Ammon's horn (tissue), 1 donor: ENCODE data around the gene RUVBL2.

Experiments used
- DNase-seq: peaks from one replicate; pipeline ENCODE4 v3.0.0-alpha.2; 2016; ENCODE audit warnings: low spot score

RUVBL2 gene

DNA sequence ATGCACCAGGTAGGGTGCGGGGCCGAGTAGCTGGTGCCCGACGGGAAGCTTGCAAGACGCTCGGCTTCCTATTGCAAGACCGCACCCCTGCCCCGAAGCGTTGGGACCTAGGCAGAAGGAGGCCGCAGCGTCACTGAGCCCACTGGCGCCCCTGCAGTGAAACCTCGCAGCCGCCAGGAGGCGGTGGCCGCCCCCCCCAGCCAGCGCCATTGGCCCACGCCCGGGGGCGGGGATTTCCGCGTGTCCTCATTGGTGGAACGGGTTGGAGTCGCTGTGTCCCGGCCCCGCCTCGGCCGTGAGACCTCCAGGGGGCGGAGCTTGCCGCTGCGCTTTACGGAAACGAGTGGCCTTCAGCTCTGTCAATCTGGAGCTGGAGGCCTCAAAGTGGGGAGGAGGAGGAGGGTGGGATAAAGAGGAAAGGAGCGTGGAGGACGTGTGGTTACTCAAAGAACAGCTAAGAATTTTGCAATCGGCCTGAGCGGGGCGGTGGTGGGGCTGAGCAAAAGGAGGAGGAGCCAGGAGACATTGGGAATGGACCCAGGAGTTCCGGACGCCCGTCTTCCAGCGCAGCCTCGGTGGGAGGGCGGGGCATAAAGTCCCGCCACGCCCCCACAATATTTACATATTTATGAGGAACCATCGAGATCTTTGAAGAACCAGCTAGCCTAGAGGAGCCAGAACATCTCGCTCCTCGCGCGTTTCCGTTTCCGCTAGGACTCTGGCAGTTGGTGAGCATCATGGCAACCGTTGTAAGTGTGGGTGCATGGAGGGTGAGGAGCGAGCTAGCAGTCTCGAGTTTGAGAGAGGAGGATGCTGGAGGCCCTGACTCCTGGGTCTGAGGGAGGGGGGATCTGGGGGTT lies at the start of gene RUVBL2, which contains the start of gene GYS1:
Gene RUVBL2, plus strand, starts transcription at position 713 of the 860 bp plus-strand sequence. Its CDS starts 25 bp downstream, at position 738.
Gene GYS1, minus strand, starts transcription at position 135 of the 860 bp plus-strand sequence. CDS start 197 bp downstream, outside the sequence.
- DNase-seq, result peak; percentile 100

- no peak for DNase-seq
Measured at GRCh38 chr19:48945415-48945814, 48.3 kb upstream of the RUVBL2 start.

GRCh38 chr19:48945817-48946216 lies 47.9 kb upstream of the RUVBL2 start:
- DNase-seq, result no peak

- DNase-seq, result no peak
Measured at GRCh38 chr19:48946463-48947257, 47.0 kb upstream of the RUVBL2 start.

DNA sequence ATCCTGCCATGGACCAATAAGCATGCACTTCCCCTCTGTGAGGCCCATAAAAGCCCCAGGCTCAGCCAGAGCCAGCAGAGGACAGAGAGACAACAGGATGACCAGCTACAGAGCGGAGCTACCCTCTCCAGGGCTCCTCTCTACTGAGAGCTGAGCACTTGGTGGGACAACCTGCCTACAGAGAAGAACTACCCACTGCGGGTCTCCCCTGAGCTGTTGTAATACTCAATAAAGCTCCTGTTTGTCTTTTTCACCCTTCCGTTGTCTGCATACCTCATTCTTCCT lies 46.5 kb upstream of the RUVBL2 start:
- DNase-seq, result no peak

DNA sequence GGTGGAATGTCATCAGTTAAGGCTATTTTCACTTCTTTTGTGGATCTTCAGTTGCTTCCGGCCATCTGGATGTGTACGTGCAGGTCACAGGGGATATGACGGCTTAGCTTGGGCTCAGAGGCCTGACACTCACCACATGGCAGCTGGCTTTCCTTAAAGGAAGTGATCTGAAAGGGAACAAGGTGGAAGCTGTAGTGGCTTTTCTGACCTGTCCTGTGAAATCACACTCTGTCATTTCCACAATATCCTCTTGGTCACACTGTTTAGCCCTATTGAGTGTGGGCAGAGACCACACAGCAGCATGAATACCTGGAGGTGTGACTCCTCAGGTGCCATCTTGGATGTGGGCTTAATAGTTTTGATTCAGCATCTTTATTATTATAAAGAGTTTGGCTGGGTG lies 43.5 kb upstream of the RUVBL2 start:
- no peak for DNase-seq

GRCh38 chr19:48950830-48951519 lies 42.7 kb upstream of the RUVBL2 start:
- DNase-seq, result no peak

DNA sequence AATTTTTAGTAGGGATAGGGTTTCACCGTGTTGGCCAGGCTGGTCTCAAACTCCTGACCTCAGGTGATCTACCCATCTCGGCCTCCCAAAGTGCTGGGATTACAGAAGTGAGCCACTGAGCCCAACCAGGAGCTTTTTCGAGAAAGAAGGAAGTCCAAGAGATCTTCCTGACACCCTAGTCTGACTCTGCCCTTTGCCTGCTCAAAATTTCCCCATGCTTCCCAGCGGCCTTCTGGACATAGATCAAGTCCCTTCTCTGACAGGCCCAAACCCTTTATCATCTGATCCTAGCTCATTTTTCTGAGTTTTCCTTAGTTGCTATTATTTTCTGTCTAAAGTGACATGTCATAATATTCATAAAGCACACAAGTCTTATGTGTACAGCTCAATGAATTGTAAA lies 40.5 kb upstream of the RUVBL2 start:
- DNase-seq, result no peak

DNA sequence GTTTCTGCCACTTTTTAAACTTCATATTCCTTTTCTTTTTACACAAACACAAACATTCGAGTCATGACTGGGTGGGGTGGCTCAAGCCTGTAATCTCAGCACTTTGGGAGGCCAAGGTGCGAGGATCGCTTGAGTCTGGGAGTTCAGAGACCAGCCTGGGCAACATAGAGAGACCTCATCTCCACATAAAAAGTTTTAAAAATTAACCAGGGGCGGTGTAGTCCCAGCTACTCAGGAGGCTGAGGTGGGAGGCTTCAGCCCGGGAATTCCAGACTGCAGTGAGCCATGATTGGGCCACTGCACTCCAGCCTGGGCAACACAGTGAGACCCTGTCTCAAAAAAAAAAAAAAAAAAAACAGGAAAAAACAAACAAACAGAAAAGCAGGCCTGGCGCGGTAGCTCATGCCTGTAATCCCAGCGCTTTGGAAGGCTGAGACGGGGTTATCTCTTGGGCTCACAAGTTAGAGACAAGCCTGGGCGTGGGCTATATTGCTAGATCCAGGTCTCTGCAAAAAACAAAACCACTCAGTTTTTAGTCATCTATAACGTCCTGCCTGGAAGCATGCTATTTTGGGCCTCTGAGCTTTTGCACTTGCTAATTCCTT lies 39.6 kb upstream of the RUVBL2 start:
- no peak for DNase-seq

- DNase-seq, result peak; percentile 95
Measured at GRCh38 chr19:48954595-48955307, 38.9 kb upstream of the RUVBL2 start, which contains the start of gene BAX. Gene BAX, plus strand, starts transcription at chr19:48954875. Its CDS starts 54 bp downstream, at chr19:48954929.

GRCh38 chr19:48955308-48955958 lies 38.3 kb upstream of the RUVBL2 start:
- no peak for DNase-seq

DNA sequence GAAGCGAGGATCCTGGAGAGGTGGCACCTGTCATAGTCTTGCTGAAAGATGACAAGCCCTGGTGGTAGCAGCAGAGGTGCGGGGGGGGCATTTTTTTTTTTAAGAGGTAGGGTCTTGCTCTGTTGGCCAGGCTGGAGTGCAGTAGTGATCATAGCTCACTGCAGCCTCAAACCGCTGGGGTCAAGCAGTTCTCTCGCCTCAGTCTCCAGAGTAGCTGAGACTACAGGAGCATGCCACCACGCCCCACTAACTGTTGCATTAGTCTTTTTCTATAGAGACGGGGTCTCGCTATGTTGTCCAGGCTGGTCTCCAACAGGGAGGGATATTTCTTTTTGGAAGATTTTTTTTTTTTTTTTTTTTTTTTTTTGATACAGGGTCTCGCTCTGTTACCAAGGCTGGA lies 35.7 kb upstream of the RUVBL2 start:
- no peak for DNase-seq

- no peak for DNase-seq
Measured at GRCh38 chr19:48959341-48960239, 34.1 kb upstream of the RUVBL2 start.

- DNase-seq, result no peak
Measured at GRCh38 chr19:48961051-48961649, 32.5 kb upstream of the RUVBL2 start.

GRCh38 chr19:48961673-48962028 lies 32.0 kb upstream of the RUVBL2 start:
- DNase-seq, result no peak

DNA sequence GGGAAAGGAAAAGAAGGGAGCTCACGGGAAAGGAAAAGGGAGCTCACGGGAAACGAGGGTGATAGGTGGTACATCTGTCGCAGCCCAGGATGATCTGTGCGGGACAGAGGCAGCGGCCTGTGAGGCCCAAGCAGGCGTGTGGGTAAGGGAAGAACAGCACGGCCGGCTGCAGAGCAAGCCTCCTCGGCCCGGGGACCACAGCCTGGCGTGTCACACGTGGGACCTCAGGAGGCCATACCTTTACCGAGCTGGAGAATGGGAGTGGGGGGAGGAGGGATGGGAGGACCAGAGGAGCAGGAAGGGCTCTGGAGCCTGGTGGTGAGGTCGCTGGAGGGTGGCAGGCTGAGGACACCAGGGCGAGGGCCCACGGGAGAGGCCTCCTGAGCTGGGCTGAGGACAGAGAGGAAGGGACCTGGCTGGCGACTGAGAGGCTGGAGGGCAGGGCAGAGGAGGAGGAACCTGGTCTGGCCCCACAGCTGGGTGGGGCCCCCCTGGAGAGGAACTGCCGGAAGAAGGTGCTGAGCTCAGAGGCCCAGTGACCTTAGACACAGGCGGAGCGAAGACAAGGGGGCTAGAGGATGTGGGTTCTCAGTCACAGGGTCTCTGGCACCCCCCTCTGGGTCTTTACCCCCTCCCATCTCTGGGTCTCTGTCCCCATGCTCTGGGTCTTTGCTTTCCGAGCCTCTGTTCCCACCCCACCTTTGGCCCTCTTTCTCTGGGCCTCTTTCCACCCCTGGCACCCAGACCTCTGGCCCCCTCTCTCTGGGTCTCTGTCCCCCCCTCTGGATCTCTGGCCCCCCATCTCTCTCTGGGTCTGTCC lies 31.4 kb upstream of the RUVBL2 start:
- peak; percentile 49 for DNase-seq

GRCh38 chr19:48962849-48963165 lies 30.9 kb upstream of the RUVBL2 start:
- DNase-seq, result no peak

- peak; percentile 78 for DNase-seq
Measured at GRCh38 chr19:48963371-48964204, 30.1 kb upstream of the RUVBL2 start.
